ENCODE results near the gene CNTN6. TPM values are rescaled to one million over a fixed set of nuclear protein-coding genes. Genes with fewer than 3 reads are reported as not detected.
"Not testable (repeated sequence)": the region's sequence is repeated elsewhere in the genome, so short reads cannot be mapped to it uniquely, and the experiment has no call there.

The CNTN6 gene
- total RNA-seq, 4 donors from 2014 or later = not detected

- no peak for DNase-seq (ENCODE audit: low spot score in 2 of 2)
- no peak overlapping the region for H3K4me3 ChIP-seq (ENCODE audit: low read depth, poor library complexity, severe bottlenecking)
- 77% methylated on average over 3 of the region's 3 CpGs for WGBS, 2 donors
- intact Hi-C loops (cut with DNase I; ENCODE audit: low total_unique reads) = no loop called here
- TF ChIP-seq CTCF (IDR thresholded peaks at IDR 0.05) (no peak), POLR2A (IDR thresholded peaks at IDR 0.05) (no peak)
Measured at GRCh38 chr3:1356101-1356500, 263.3 kb downstream of the CNTN6 start.

GRCh38 chr3:1365528-1365927 is 272.7 kb downstream of the CNTN6 start:
- H3K4me3 ChIP-seq (ENCODE audit: low read depth, poor library complexity, severe bottlenecking) = no peak overlapping the region
- TF ChIP-seq POLR2A (IDR thresholded peaks at IDR 0.05) (no peak), CTCF (IDR thresholded peaks at IDR 0.05) (no peak)
- intact Hi-C loops (cut with DNase I; ENCODE audit: low total_unique reads) = no loop called here
- DNase-seq (ENCODE audit: low spot score in 2 of 2) = no peak
- 85 to 90% methylated on average over 2 of the region's 2 CpGs for WGBS, 2 donors

GRCh38 chr3:1374471-1374870 is 281.6 kb downstream of the CNTN6 start:
- intact Hi-C loops (cut with DNase I; ENCODE audit: low total_unique reads) = no loop called here
- DNase-seq (ENCODE audit: low spot score in 2 of 2) = no peak
- WGBS, 2 donors = 62 to 66% methylated on average over 2 of the region's 2 CpGs
- TF ChIP-seq POLR2A (IDR thresholded peaks at IDR 0.05) (no peak), CTCF (IDR thresholded peaks at IDR 0.05) (no peak)
- H3K4me3 ChIP-seq (ENCODE audit: low read depth, poor library complexity, severe bottlenecking) = no peak overlapping the region

GRCh38 chr3:1375145-1375544 is 282.3 kb downstream of the CNTN6 start:
- TF ChIP-seq CTCF (IDR thresholded peaks at IDR 0.05) (no peak), POLR2A (IDR thresholded peaks at IDR 0.05) (no peak)
- intact Hi-C loops (cut with DNase I; ENCODE audit: low total_unique reads) = no loop called here
- DNase-seq (ENCODE audit: low spot score in 2 of 2) = no peak
- no peak overlapping the region for H3K4me3 ChIP-seq (ENCODE audit: low read depth, poor library complexity, severe bottlenecking)
- 50 to 54% methylated on average over 1 of the region's 1 CpG for WGBS, 2 donors

- WGBS, 2 donors = 60 to 63% methylated on average over 8 of the region's 8 CpGs
- TF ChIP-seq CTCF (IDR thresholded peaks at IDR 0.05) = no peak
- no peak for TF ChIP-seq POLR2A (IDR thresholded peaks at IDR 0.05)
- intact Hi-C loops (cut with DNase I; ENCODE audit: low total_unique reads) = no loop called here
- H3K4me3 ChIP-seq (ENCODE audit: low read depth, poor library complexity, severe bottlenecking) = no peak overlapping the region
- DNase-seq (ENCODE audit: low spot score in 2 of 2) = no peak
Measured at GRCh38 chr3:1380926-1381646, 288.3 kb downstream of the CNTN6 start.

GRCh38 chr3:1381647-1382036 is 288.8 kb downstream of the CNTN6 start:
- 70 to 74% methylated on average over 5 of the region's 5 CpGs for whole genome bisulfite sequencing, 2 donors
- no peak overlapping the region for H3K4me3 ChIP-seq (ENCODE audit: low read depth, poor library complexity, severe bottlenecking)
- no peak for TF ChIP-seq POLR2A (IDR thresholded peaks at IDR 0.05)
- no peak for TF ChIP-seq CTCF (IDR thresholded peaks at IDR 0.05)
- intact Hi-C loops (cut with DNase I; ENCODE audit: low total_unique reads) = no loop called here
- no peak for DNase-seq (ENCODE audit: low spot score in 2 of 2)

- DNase-seq (ENCODE audit: low spot score in 2 of 2); H3K4me3 ChIP-seq (ENCODE audit: low read depth, poor library complexity, severe bottlenecking); intact Hi-C loops (cut with DNase I; ENCODE audit: low total_unique reads): not testable (repeated sequence)
- 93 to 95% methylated on average over 19 to 23 of the region's 23 CpGs for WGBS, 2 donors
Measured at GRCh38 chr3:1387396-1387905, 294.6 kb downstream of the CNTN6 start.

Data from lower leg skin (tissue), 4 donors.